Calu3 (cell line): ENCODE results near the gene RNF187. TPM values are rescaled to one million over a fixed set of nuclear protein-coding genes. Genes with fewer than 3 reads are reported as not detected.

Experiments
- BruUV-seq: library from RNA; stranded (reverse); fragments of 400-500 nt; replicated peaks from 2 replicates; lab custom pipeline; 2021; lab: Mats Ljungman, UMichigan
- CTCF ChIA-PET: fragments of 300-600 bp; sonication (Branson Sonifier 250); formaldehyde crosslinking; loops from one replicate; lab custom pipeline; 2022; ENCODE audit warnings: antibody characterized with exemption; lab: Charles Lee
- DNase-seq: peaks from one replicate; pipeline ENCODE4 v3.0.0; 2022
- H3K27ac Mint-ChIP-seq: one replicate; pipeline ENCODE4 v1.8.0; 2022; ENCODE audit warnings: mixed read lengths; ENCODE audit not compliant: unreplicated experiment
- H3K27me3 Mint-ChIP-seq: one replicate; pipeline ENCODE4 v1.8.0; 2022; ENCODE audit warnings: mixed read lengths; ENCODE audit not compliant: unreplicated experiment
- H3K36me3 Mint-ChIP-seq: one replicate; pipeline ENCODE4 v1.8.0; 2022; ENCODE audit warnings: mild to moderate bottlenecking, moderate library complexity, mixed read lengths; ENCODE audit not compliant: insufficient read depth, unreplicated experiment
- H3K4me1 Mint-ChIP-seq: one replicate; pipeline ENCODE4 v1.8.0; 2022; ENCODE audit warnings: mild to moderate bottlenecking, low read depth, mixed read lengths; ENCODE audit not compliant: unreplicated experiment
- H3K4me3 Mint-ChIP-seq: one replicate; pipeline ENCODE4 v1.8.0; 2022; ENCODE audit warnings: mild to moderate bottlenecking, low read depth, moderate library complexity, mixed read lengths; ENCODE audit not compliant: unreplicated experiment
- H3K9me3 Mint-ChIP-seq: one replicate; pipeline ENCODE4 v1.8.0; 2022; ENCODE audit warnings: low read depth, mixed read lengths; ENCODE audit not compliant: unreplicated experiment
- intact Hi-C: fragments of 100-400 bp; cut with micrococcal nuclease; formaldehyde crosslinking; loops from one replicate; pipeline ENCODE4 v1.10.0; 2022; ENCODE audit not compliant: unreplicated experiment
- total RNA-seq: library from RNA; stranded (reverse); gene quantifications from 2 replicates; pipeline ENCODE4 v1.2.3, GENCODE V29; 2022
- TF ChIP-seq, protein P1 (sequence below): fragments of 200-600 bp; IDR thresholded peaks from one replicate; pipeline ENCODE4 v1.8.0; 2022; ENCODE audit warnings: antibody characterized with exemption; ENCODE audit not compliant: unreplicated experiment

The RNF187 gene
- total RNA-seq, 1 experiment from 2014 or later: 87.1 TPM

GRCh38 chr1:228507961-228508652 lies 20.9 kb downstream of the RNF187 start:
- H3K27ac Mint-ChIP-seq: no peak overlapping the region
- no peak overlapping the region for H3K4me3 Mint-ChIP-seq
- no peaks in the 10 kb centered on the region for H3K36me3 Mint-ChIP-seq
- H3K27me3 Mint-ChIP-seq: peaks cover 63% of the 10 kb centered on the region
- intact Hi-C loops: no loop called here
- no peaks in the 10 kb centered on the region for H3K9me3 Mint-ChIP-seq
- no TSS peak for BruUV-seq
- DNase-seq: no peak
- CTCF ChIA-PET: no interaction called here
- no peaks in the 10 kb centered on the region for H3K4me1 Mint-ChIP-seq
- TF ChIP-seq, protein P1, sequence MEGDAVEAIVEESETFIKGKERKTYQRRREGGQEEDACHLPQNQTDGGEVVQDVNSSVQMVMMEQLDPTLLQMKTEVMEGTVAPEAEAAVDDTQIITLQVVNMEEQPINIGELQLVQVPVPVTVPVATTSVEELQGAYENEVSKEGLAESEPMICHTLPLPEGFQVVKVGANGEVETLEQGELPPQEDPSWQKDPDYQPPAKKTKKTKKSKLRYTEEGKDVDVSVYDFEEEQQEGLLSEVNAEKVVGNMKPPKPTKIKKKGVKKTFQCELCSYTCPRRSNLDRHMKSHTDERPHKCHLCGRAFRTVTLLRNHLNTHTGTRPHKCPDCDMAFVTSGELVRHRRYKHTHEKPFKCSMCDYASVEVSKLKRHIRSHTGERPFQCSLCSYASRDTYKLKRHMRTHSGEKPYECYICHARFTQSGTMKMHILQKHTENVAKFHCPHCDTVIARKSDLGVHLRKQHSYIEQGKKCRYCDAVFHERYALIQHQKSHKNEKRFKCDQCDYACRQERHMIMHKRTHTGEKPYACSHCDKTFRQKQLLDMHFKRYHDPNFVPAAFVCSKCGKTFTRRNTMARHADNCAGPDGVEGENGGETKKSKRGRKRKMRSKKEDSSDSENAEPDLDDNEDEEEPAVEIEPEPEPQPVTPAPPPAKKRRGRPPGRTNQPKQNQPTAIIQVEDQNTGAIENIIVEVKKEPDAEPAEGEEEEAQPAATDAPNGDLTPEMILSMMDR: no peak

DNA sequence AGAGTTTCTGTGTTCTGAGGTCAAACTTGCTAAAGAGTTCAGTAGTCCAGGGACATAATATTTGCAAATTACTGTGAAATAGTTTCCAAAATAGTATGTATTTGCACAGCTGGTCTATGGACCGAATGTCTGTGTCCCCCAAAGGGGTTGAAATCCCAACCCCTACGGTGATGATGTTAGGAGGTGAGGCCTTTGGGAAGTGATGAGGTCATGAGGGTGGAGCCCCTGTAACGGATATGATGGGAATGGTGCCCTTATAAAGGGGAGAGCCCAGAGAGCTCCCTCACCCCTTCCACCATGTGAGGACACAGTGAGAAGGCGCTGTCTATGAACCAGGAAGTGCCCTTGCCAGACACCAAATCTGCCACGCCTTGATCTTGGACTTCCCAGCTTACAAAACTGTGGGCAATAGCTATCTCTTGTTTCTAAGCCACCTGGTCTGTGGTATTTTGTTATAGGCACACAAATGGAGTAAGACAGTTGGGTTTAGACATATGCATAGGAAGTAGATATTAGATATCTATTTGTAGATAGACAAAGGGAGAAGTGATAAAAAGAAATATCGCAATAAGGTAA lies 21.7 kb downstream of the RNF187 start:
- CTCF ChIA-PET: no interaction called here
- no peak for DNase-seq
- H3K36me3 Mint-ChIP-seq: no peaks in the 10 kb centered on the region
- H3K27me3 Mint-ChIP-seq: peaks cover 61% of the 10 kb centered on the region
- no TSS peak for BruUV-seq
- intact Hi-C loops: no loop called here
- no peak overlapping the region for H3K27ac Mint-ChIP-seq
- H3K4me3 Mint-ChIP-seq: no peak overlapping the region
- no peaks in the 10 kb centered on the region for H3K9me3 Mint-ChIP-seq
- TF ChIP-seq, protein P1: no peak
- no peaks in the 10 kb centered on the region for H3K4me1 Mint-ChIP-seq

DNA sequence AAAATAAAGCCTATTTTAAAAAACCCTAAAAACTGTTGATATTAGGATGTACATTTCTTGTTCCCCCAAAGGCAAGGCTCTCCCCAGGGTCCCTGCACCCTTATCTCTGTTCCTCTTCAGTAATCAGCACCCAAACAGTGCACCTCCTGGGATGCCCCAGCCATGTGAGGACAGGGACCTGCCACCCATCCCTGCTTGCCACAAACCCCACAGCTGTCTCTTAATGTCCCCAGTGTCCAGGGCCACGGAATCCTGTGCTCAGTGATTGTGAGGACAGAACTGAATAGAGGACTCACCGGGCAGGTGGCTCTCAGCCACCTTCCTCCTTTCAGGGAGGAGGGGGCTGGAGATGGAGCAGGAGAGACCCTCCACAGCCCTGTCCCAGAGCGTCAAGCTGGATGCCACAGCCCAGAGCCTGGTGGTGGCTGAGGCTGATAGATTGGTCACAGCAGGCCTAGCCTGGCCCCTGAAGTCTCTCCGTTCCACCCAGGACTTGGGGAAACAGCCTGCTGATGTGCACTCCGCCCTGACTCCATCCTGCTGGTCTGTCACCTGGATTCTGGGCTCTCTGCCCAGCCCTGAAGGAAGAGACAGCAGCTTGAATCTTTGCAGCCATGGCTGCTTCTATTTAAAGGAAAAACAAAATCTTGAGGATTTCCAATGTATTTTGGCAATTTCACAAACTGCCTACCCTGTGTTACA lies 23.1 kb downstream of the RNF187 start:
- peaks cover 58% of the 10 kb centered on the region for H3K27me3 Mint-ChIP-seq
- CTCF ChIA-PET: no interaction called here
- H3K4me3 Mint-ChIP-seq: no peak overlapping the region
- no peaks in the 10 kb centered on the region for H3K4me1 Mint-ChIP-seq
- TF ChIP-seq, protein P1: no peak
- BruUV-seq: no TSS peak
- no peaks in the 10 kb centered on the region for H3K9me3 Mint-ChIP-seq
- intact Hi-C loops: no loop called here
- H3K27ac Mint-ChIP-seq: no peak overlapping the region
- DNase-seq: no peak
- no peaks in the 10 kb centered on the region for H3K36me3 Mint-ChIP-seq

DNA sequence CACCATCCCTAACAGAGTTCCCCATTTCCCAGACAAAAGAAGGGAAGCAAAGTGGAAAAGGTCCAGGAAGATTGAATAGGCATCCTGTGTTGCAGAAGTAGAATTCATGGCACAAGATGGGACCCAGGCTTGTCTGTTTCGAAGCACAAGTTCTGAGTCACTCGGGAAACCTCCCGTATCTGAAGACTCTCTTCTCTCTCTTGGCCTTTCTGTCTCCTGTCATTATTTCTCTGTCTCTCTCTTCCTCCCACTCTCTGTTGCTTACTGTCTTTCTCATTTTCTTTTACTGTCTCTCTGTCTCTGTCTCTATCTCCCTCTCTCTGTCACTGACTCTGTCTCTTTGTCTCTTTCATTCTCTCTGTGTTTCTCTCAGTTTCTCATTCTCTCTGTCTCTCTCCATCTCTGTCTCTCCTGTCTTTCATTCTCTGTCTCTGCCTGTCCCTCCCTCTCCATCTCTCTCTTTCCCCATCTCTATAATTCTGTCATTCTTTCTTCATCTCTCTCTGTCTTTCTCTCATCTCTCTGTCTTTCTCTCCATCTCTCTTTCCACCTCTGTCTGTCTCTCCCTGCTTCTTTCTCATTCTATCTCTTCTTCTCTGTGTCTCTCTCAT lies 23.7 kb downstream of the RNF187 start:
- Mint-ChIP-seq H3K4me3 (no peak overlapping the region), H3K9me3 (no peaks in the 10 kb centered on the region), H3K27me3 (peaks cover 62% of the 10 kb centered on the region), H3K4me1 (no peaks in the 10 kb centered on the region), H3K36me3 (no peaks in the 10 kb centered on the region), H3K27ac (no peak overlapping the region)
- intact Hi-C loops: no loop called here
- CTCF ChIA-PET: no interaction called here
- TF ChIP-seq, protein P1: no peak
- no peak for DNase-seq
- BruUV-seq: no TSS peak
